PC-9 (cell line): ENCODE measurements around the gene SPRED2. TPM values are rescaled to one million over a fixed set of nuclear protein-coding genes. Genes with fewer than 3 reads are reported as not detected.

Experiments used
- BruUV-seq: library from RNA; stranded (reverse); fragments of 400-500 nt; replicated peaks from 2 replicates; lab custom pipeline; 2021; lab: Mats Ljungman, UMichigan
- CTCF ChIA-PET: fragments of 300-600 bp; sonication (Branson Sonifier 250); formaldehyde crosslinking; loops from one replicate; lab custom pipeline; 2022; ENCODE audit warnings: antibody characterized with exemption; lab: Charles Lee
- POLR2A ChIA-PET: fragments of 300-600 bp; sonication (Branson Sonifier 250); formaldehyde crosslinking; loops from one replicate; lab custom pipeline; 2022; ENCODE audit warnings: antibody characterized with exemption; ENCODE audit not compliant: unreplicated experiment; lab: Charles Lee
- DNase-seq, 2 experiments: peaks; one replicate each; pipeline versions ENCODE4 v3.0.0 to v3.0.0-alpha.2; 2015 to 2022; ENCODE audit warnings: mixed read lengths in 1 of 2
- H2AFZ ChIP-seq: fragments of 200-600 bp; sonication (generic); 2 replicates; pipeline ENCODE4 v1.8.1; 2017; ENCODE audit warnings: antibody characterized with exemption
- H3F3A ChIP-seq: fragments of 200-600 bp; sonication (generic); 2 replicates; pipeline ENCODE4 v1.8.1; 2017; ENCODE audit warnings: antibody characterized with exemption, mild to moderate bottlenecking, low read depth; ENCODE audit not compliant: insufficient read depth
- H3K27ac ChIP-seq: fragments of 200-600 bp; sonication (generic); 2 replicates; pipeline ENCODE4 v1.6.1; 2016; ENCODE audit warnings: mixed run types
- H3K27me3 ChIP-seq: fragments of 200-600 bp; sonication (generic); 2 replicates; pipeline ENCODE4 v1.6.1; 2016; ENCODE audit warnings: low read depth, mixed run types; ENCODE audit not compliant: insufficient read depth
- H3K36me3 ChIP-seq: fragments of 200-600 bp; sonication (generic); 2 replicates; pipeline ENCODE4 v1.6.1; 2016; ENCODE audit warnings: low read depth, mixed run types
- H3K4me1 ChIP-seq: fragments of 200-600 bp; sonication (generic); replicated peaks from 2 replicates; pipeline ENCODE4 v1.6.1; 2016; ENCODE audit warnings: mixed run types; ENCODE audit not compliant: insufficient read depth
- H3K4me2 ChIP-seq: fragments of 200-600 bp; sonication (generic); 2 replicates; pipeline ENCODE4 v1.6.1; 2017; ENCODE audit warnings: mixed run types
- H3K4me3 ChIP-seq: fragments of 200-600 bp; sonication (generic); 2 replicates; pipeline ENCODE4 v1.6.1; 2016; ENCODE audit warnings: mixed run types
- H3K79me2 ChIP-seq: fragments of 200-600 bp; sonication (generic); 2 replicates; pipeline ENCODE4 v1.6.1; 2017; ENCODE audit warnings: low read depth, mixed run types
- H3K9me2 ChIP-seq: fragments of 200-600 bp; sonication (generic); 2 replicates; pipeline ENCODE4 v1.8.1; 2017; ENCODE audit warnings: mild to moderate bottlenecking; ENCODE audit not compliant: insufficient read depth
- H3K9me3 ChIP-seq: fragments of 200-600 bp; sonication (generic); 2 replicates; pipeline ENCODE4 v1.8.1; 2016; ENCODE audit warnings: low read depth; ENCODE audit not compliant: insufficient read depth
- H4K20me1 ChIP-seq: fragments of 200-600 bp; sonication (generic); 2 replicates; pipeline ENCODE4 v1.8.1; 2017; ENCODE audit not compliant: insufficient read depth
- EZH2 ChIP-seq: fragments of 200-600 bp; sonication (generic); IDR thresholded peaks from 2 replicates; pipeline ENCODE4 v1.8.0; 2017; ENCODE audit warnings: antibody characterized with exemption, low read depth
- intact Hi-C: fragments of 100-400 bp; cut with micrococcal nuclease; formaldehyde crosslinking; loops from one replicate; pipeline ENCODE4 v1.10.0; 2022; ENCODE audit not compliant: unreplicated experiment
- total RNA-seq: library from RNA; stranded (reverse); gene quantifications from 2 replicates; pipeline ENCODE4 v1.2.3, GENCODE V29; 2021
- TF ChIP-seq, protein P1 (sequence below): fragments of 200-600 bp; sonication (generic); conservative IDR thresholded peaks from 2 replicates; pipeline ENCODE4 v1.6.1; 2017; ENCODE audit warnings: mixed run types, antibody characterized with exemption, mild to moderate bottlenecking, moderate library complexity

Gene SPRED2
- total RNA-seq, 1 experiment from 2014 or later = 33.6 TPM

DNA sequence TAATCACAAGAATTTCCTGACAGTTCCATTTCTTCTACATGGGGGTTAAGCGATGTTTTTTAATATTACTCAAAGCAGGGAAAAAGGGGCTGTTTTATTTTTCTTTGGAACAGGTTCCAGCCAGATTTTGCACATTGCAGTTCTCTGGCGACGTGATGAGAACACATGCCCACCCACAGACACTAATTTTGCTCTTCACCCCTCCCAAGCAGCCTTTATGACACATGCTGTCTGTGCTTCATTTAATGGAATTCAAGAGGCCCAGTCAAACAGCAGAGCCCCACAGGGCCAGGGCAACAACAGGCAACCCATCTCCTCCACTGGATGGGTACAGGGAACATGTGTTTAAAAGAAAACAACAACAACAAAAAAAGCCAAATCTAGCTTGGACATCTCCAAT is 70.8 kb downstream of the SPRED2 start:
- Histone ChIP-seq H3K79me2 (peaks cover 91% of the 10 kb centered on the region), H3K27me3 (no peaks in the 10 kb centered on the region), H2AFZ (no peak overlapping the region), H3K36me3 (no peaks in the 10 kb centered on the region; the same call in 1 of the 2 replicates), H3K4me3 (no peak overlapping the region), H4K20me1 (no peaks in the 10 kb centered on the region), H3K27ac (no peak overlapping the region), H3K9me3 (no peaks in the 10 kb centered on the region), H3K9me2 (no peaks in the 10 kb centered on the region), H3F3A (peaks cover 7% of the 10 kb centered on the region; the same call in 1 of the 2 replicates), H3K4me1 (peaks cover 15% of the 10 kb centered on the region), H3K4me2 (no peak overlapping the region)
- intact Hi-C loops = no loop called here
- no TSS peak for BruUV-seq
- ChIA-PET POLR2A (no interaction called here), CTCF (no interaction called here)
- DNase-seq = no peak
- TF ChIP-seq, protein P1, sequence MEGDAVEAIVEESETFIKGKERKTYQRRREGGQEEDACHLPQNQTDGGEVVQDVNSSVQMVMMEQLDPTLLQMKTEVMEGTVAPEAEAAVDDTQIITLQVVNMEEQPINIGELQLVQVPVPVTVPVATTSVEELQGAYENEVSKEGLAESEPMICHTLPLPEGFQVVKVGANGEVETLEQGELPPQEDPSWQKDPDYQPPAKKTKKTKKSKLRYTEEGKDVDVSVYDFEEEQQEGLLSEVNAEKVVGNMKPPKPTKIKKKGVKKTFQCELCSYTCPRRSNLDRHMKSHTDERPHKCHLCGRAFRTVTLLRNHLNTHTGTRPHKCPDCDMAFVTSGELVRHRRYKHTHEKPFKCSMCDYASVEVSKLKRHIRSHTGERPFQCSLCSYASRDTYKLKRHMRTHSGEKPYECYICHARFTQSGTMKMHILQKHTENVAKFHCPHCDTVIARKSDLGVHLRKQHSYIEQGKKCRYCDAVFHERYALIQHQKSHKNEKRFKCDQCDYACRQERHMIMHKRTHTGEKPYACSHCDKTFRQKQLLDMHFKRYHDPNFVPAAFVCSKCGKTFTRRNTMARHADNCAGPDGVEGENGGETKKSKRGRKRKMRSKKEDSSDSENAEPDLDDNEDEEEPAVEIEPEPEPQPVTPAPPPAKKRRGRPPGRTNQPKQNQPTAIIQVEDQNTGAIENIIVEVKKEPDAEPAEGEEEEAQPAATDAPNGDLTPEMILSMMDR = no peak
- no peak for TF ChIP-seq EZH2

DNA sequence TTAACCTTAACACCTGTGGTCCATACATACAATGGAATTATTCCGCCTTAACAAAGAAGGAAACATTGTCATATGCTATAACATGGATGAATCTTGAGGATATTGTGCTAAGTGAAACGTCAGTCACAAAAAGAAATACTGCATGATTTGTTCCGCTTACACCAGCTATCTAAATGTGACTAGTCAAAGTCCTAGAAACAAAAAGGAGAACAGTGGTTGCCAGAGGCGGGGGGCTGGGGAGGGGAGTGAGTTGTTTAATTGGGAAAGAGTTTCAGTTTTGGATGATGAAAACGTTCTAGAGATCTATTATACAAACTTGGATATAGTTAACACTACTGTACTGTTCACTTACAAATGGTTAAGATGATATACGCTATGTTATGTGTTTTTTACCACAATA is 72.0 kb downstream of the SPRED2 start:
- intact Hi-C loops = no loop called here
- H3K4me3 ChIP-seq = no peak overlapping the region
- H3K79me2 ChIP-seq = peaks cover 93% of the 10 kb centered on the region
- H3K9me2 ChIP-seq = no peaks in the 10 kb centered on the region
- H3F3A ChIP-seq = no peaks in the 10 kb centered on the region; the same call in 1 of the 2 replicates
- H2AFZ ChIP-seq = no peak overlapping the region
- CTCF ChIA-PET = interaction anchor here (0.7 kb wide), 1 partner anchor 203 kb away, joined by 3 read pairs; no protein-coding TSS in a partner anchor
- H3K27ac ChIP-seq = no peak overlapping the region
- POLR2A ChIA-PET = interaction anchor here (0.6 kb wide), 1 partner anchor 57 kb away, joined by 3 read pairs; no protein-coding TSS in a partner anchor
- H3K27me3 ChIP-seq = no peaks in the 10 kb centered on the region
- peaks cover 12% of the 10 kb centered on the region for H3K4me1 ChIP-seq
- 0 out of 2 replicates have a peak, but pooled peaks cover 7% of the 10 kb centered on the region for H4K20me1 ChIP-seq
- H3K4me2 ChIP-seq = no peak overlapping the region
- H3K36me3 ChIP-seq = no peaks in the 10 kb centered on the region; the same call in 1 of the 2 replicates
- no peak for DNase-seq
- TF ChIP-seq, protein P1 = no peak
- no peak for TF ChIP-seq EZH2
- H3K9me3 ChIP-seq = no peaks in the 10 kb centered on the region
- BruUV-seq = no TSS peak

DNA sequence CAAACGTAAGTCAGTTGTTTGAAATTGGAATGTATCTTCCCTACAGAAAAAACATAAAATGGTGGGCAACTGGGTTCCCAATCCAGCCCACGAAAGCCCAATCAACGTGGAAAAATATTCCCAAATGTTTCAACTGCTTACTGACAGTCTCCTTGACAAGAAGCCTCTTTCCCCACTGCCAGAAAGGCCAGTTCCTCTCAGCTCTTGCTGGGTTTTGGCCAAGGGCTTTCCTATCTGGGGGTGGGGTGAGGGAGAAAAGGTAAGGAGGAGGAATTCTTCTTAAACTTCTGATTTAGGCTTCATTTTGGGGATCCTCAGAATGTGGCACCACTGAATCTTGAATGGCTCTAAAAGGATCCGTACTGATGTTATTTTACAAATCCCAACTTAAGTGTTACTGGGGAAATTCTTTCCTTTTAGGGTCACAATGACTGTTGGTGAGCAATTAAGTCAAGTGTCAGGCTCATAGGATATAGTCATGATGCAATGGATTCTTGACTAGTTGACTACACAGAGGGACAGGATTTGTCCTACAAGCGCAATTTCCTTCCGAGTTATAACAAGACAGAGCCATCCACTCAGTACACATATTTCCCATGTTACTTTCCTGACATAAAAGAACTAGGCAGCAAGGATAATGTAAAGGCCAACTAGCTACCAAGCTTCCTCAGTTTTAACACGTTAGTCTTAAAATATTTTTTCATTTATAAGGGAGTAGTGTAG is 73.6 kb downstream of the SPRED2 start:
- intact Hi-C loops = no loop called here
- H4K20me1 ChIP-seq = peaks cover 11% of the 10 kb centered on the region
- no peak overlapping the region for H3K27ac ChIP-seq
- H3K4me1 ChIP-seq = peaks cover 20% of the 10 kb centered on the region
- H3K79me2 ChIP-seq = peaks cover 92% of the 10 kb centered on the region
- TF ChIP-seq, protein P1 = no peak
- no peak for TF ChIP-seq EZH2
- no TSS peak for BruUV-seq
- H3K4me3 ChIP-seq = no peak overlapping the region
- ChIA-PET CTCF (no interaction called here), POLR2A (no interaction called here)
- H3F3A ChIP-seq = peaks cover 11% of the 10 kb centered on the region; the same call in 1 of the 2 replicates
- no peak overlapping the region for H2AFZ ChIP-seq
- H3K9me2 ChIP-seq = no peaks in the 10 kb centered on the region
- no peaks in the 10 kb centered on the region; the same call in 1 of the 2 replicates for H3K36me3 ChIP-seq
- H3K27me3 ChIP-seq = no peaks in the 10 kb centered on the region
- H3K9me3 ChIP-seq = no peaks in the 10 kb centered on the region
- no peak for DNase-seq
- no peak overlapping the region for H3K4me2 ChIP-seq
